Measurements from ENCODE around the gene EMC7. TPM values are rescaled to one million over a fixed set of nuclear protein-coding genes. Genes with fewer than 3 reads are reported as not detected.

The EMC7 gene
- total RNA-seq, 1 donor: 57.4 TPM

DNA sequence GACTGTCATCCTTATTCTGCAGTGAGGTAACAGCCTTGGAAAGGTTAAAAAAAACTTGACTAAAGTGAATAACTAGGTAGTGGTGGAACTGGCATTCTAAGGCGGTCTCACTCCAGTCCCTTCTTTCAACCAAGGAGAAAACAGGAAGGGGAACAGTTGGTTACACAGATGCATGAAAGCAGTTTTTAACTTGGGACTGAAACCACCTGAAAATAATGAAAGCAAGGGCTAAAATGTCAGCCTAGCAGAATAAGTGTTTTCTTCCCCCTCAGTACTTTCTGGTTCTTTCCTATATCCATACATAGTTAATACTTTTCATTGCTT is 61.9 kb downstream of the EMC7 start:
- TF ChIP-seq, protein P1, sequence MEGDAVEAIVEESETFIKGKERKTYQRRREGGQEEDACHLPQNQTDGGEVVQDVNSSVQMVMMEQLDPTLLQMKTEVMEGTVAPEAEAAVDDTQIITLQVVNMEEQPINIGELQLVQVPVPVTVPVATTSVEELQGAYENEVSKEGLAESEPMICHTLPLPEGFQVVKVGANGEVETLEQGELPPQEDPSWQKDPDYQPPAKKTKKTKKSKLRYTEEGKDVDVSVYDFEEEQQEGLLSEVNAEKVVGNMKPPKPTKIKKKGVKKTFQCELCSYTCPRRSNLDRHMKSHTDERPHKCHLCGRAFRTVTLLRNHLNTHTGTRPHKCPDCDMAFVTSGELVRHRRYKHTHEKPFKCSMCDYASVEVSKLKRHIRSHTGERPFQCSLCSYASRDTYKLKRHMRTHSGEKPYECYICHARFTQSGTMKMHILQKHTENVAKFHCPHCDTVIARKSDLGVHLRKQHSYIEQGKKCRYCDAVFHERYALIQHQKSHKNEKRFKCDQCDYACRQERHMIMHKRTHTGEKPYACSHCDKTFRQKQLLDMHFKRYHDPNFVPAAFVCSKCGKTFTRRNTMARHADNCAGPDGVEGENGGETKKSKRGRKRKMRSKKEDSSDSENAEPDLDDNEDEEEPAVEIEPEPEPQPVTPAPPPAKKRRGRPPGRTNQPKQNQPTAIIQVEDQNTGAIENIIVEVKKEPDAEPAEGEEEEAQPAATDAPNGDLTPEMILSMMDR (IDR thresholded peaks at IDR 0.05; ENCODE audit: insufficient read depth, low read depth, low read length): no peak

DNA sequence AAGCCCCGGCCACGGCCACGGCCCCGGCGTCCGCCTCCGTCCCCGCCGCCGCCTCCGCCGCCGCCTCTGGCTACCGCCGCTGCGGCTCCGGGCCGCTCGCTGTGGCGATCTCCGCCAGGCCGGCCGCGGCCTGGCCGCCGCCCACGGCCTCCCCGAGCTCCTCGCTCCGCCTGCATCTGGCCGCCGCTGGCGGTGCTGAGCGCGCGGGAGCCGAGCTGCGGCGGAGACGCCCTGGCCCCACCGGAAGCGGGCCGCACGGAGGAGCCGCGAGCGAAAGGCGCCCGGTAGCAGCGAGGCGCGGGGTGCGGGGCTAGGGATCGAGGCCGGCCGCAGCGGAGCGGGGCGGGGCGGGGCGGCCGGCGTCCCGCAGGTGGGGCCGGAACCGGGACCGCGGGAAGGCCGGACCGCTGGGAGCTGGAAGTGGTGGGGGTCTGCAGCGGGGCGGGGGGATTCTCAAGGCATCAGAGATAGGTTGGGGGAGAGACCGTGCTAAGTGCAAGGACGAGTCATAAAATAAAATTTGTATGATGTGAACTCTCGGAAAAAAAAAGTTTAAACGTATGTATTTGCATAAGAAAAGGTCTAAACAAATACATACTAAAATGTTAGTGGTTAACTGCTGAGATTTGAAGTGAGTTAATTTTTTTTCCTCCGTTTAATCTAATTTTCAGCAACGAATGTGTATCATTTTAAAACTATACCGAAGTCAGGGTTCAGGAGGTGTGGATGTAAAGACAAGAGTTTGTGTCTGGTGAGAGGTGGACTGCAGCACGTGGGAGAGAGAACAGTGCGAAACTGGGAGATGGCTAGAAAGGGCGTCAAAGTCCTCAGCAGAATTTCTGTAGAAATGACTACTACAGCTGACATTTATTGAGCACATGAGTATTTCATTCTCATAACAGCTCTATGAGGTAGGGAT is 62.5 kb downstream of the EMC7 start, which contains the start of gene AVEN:
AVEN (minus strand) TSS at position 334 of the 919 bp plus-strand sequence; CDS start at position 176, 158 bp downstream.
- H3K4me3 ChIP-seq (ENCODE audit: low read depth, low read length): peak within 1 kb of the TSS; percentile 73
- peak; percentile 58 for DNase-seq (ENCODE audit: low read depth)
- TF ChIP-seq, protein P1 (IDR thresholded peaks at IDR 0.05; ENCODE audit: insufficient read depth, low read depth, low read length): no peak

More for the DNA sequence above, 61.9 kb downstream of the EMC7 start:
- H3K4me3 ChIP-seq (ENCODE audit: low read depth, low read length): peak overlapping the region; percentile 73
- DNase-seq (ENCODE audit: low read depth): no peak

DNA sequence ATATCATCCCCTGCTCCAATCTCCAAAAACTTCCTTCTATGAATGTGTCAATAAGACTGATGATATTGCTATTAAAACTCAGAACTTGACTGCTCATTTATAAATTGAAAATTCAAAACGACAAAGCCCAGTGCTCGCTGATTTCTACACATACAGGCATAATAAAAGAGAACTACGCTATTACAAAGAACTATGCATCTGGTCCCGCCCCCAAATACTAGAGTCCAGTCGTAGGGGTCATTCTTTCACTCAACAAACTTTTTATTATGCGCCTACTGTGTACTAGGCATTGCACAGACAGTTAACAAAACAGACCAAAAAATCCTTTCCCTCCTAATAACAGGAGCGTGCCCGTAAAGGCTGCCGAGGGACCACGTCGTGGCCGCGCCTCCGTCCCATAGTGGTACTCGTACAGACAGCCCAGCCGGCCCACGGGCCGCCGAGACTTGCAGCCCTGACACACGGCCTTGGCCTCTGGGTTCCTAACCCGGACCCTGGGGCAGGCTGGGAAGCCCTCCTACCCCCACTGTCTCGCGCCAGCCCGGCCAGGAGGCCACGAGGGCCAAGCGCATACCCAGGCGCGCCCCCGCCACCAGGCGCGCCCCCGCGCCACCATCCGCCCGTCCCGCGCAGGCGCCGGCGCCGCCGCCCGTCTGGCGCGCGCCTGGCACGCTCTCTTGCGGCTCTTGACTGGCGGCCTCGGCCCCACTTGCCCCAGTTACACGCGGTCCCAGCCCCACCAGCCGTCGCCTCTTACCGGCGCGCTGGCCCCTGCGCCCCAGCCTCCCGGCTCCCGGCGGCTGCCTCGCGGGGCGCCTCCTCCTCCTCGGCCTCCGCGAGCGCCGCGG is 63.4 kb downstream of the EMC7 start:
- DNase-seq (ENCODE audit: low read depth): peak; percentile 70
- TF ChIP-seq, protein P1 (IDR thresholded peaks at IDR 0.05; ENCODE audit: insufficient read depth, low read depth, low read length): no peak
- peak overlapping the region; percentile 73 for H3K4me3 ChIP-seq (ENCODE audit: low read depth, low read length)

Other genes with a start within 250 kb of the EMC7 start
- under 0.01 TPM in 2 replicates for gene CHRM5, start 133.4 kb downstream of the EMC7 start, total RNA-seq
- 37.1 and 39.6 TPM in 2 replicates for gene AVEN, start 62.7 kb downstream of the EMC7 start, total RNA-seq
- gene PGBD4, start 221 bp upstream of the EMC7 start, total RNA-seq: 1.9 and 2.6 TPM in 2 replicates
- 53.8 and 70.4 TPM in 2 replicates for gene KATNBL1, start 108.2 kb upstream of the EMC7 start, total RNA-seq
- 120 and 149 TPM in 2 replicates for gene EMC4, start 123.2 kb upstream of the EMC7 start, total RNA-seq
- gene SLC12A6, start 235.9 kb upstream of the EMC7 start, total RNA-seq: 12.5 and 12.6 TPM in 2 replicates
- 190 and 201 TPM in 2 replicates for gene NOP10, start 241.3 kb upstream of the EMC7 start, total RNA-seq
- gene NUTM1, start 241.5 kb upstream of the EMC7 start, total RNA-seq: not detected in 2 replicates

Data from fibroblast of villous mesenchyme (primary cell).